IPS DF 6.9 (cell line): ENCODE measurements around the gene CYTH1.

Experiments used
- DNase-seq: peaks from one replicate; pipeline ENCODE4 v3.0.0-alpha.2; 2013; ENCODE audit warnings: low read depth, low spot score
- H3K27ac ChIP-seq: one replicate; pipeline ENCODE4 v1.5.1; 2013; ENCODE audit warnings: low read length, control low read depth
- H3K27me3 ChIP-seq: 2 replicates; pipeline ENCODE4 v1.6.1; 2013; ENCODE audit warnings: mild to moderate bottlenecking, low read length; ENCODE audit not compliant: control insufficient read depth, insufficient read depth
- H3K36me3 ChIP-seq: 2 replicates; pipeline ENCODE4 v1.6.1; 2013; ENCODE audit warnings: low read length; ENCODE audit not compliant: control insufficient read depth, insufficient read depth
- H3K4me1 ChIP-seq: 2 replicates; pipeline ENCODE4 v1.6.1; 2013; ENCODE audit warnings: low read length; ENCODE audit not compliant: control insufficient read depth, insufficient read depth
- H3K4me3 ChIP-seq: 2 replicates; pipeline ENCODE4 v1.5.1; 2013; ENCODE audit warnings: mild to moderate bottlenecking, low read length
- H3K9me3 ChIP-seq: 2 replicates; pipeline ENCODE4 v1.6.1; 2013; ENCODE audit warnings: low read length, inconsistent platforms; ENCODE audit not compliant: control insufficient read depth, insufficient read depth
- WGBS: extraction: QIAGEN DNeasy Blood & Tissue Kit; methylation state at CpG from one replicate; pipeline ENCODE4 v1.1.7; 2013; ENCODE audit warnings: mixed read lengths, missing lambda C conversion rate; ENCODE audit not compliant: insufficient read length, insufficient coverage; 5-methylcytosine and 5-hydroxymethylcytosine counted together

Gene CYTH1

DNA sequence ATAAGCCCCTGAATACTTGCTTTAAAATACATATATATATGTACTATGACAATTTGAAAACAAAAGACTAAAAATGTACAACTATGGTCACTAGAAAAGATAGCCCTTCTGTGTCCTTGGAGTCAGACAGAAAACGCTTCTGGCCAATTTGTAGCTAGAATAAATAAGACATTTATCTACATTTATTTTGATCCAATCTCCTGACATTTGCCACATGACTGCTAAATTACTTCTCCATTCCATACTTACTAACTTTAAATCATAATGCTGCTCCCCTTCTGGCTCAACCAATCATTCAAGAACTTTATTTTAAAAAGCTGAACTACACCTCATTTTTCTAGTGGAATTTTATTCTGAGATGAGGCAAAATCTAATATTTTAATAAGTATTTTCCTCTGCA is 65.8 kb downstream of the CYTH1 start:
- Histone ChIP-seq H3K27me3 (no peaks in the 10 kb centered on the region), H3K4me1 (peaks cover 8% of the 10 kb centered on the region), H3K36me3 (no peaks in the 10 kb centered on the region), H3K4me3 (no peak overlapping the region), H3K27ac (no peak overlapping the region), H3K9me3 (no peaks in the 10 kb centered on the region)
- no CpG with 5 or more reads among the region's 1 CpG for WGBS
- no peak for DNase-seq

- H3K4me1 ChIP-seq: peaks cover 8% of the 10 kb centered on the region
- DNase-seq: no peak
- H3K27me3 ChIP-seq: no peaks in the 10 kb centered on the region
- H3K36me3 ChIP-seq: no peaks in the 10 kb centered on the region
- no peak overlapping the region for H3K27ac ChIP-seq
- H3K9me3 ChIP-seq: no peaks in the 10 kb centered on the region
- WGBS: no CpG with 5 or more reads among the region's 1 CpG
- H3K4me3 ChIP-seq: no peak overlapping the region
These were observed 66.2 kb downstream of the CYTH1 start for GRCh38 chr17:78715876-78716275.

DNA sequence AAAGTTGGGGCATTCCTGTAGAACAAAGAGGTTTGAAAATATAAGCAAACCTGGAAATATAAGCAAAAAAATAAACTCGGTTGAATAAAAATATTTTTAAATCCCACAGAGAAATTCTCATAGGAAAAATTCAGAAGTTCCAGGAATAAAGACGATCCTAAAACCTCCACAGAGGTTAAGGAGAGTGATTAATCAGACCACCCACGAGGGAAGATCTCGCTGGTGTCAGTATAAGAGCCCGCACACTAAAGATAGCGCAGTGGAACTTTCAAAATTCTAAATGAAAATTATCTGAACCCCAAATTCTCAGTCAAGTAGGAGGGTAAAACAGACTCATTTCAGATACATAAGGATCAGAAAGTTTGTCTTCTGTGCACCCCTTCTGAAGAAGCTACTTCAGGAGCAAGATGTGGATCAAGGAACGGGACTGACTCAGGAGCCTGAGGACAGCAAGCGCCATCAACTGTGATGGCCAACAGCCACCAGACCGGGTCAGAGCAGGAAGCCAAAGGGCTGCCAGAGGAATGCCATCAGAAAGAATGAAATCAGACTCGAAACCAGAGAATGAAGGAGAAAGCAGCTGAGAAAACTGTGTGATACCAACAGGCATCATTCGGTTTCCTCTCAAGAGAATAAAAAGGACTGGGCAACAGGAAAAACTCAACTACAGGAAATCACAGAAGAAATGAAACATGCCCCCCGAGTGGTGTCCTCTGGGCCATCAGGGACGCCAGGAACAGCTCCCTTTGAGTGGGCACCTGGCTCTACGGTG is 66.9 kb downstream of the CYTH1 start:
- no peak for DNase-seq
- Histone ChIP-seq H3K36me3 (no peaks in the 10 kb centered on the region), H3K9me3 (no peaks in the 10 kb centered on the region), H3K4me1 (peaks cover 8% of the 10 kb centered on the region), H3K27me3 (no peaks in the 10 kb centered on the region), H3K27ac (no peak overlapping the region), H3K4me3 (no peak overlapping the region)
- no CpG with 5 or more reads among the region's 14 CpGs for WGBS

- no peaks in the 10 kb centered on the region for H3K9me3 ChIP-seq
- no peak for DNase-seq
- H3K27me3 ChIP-seq: no peaks in the 10 kb centered on the region
- no peaks in the 10 kb centered on the region for H3K36me3 ChIP-seq
- H3K27ac ChIP-seq: no peak overlapping the region
- no CpG with 5 or more reads among the region's 4 CpGs for WGBS
- H3K4me1 ChIP-seq: peaks cover 8% of the 10 kb centered on the region
- no peak overlapping the region for H3K4me3 ChIP-seq
These were observed 67.5 kb downstream of the CYTH1 start for GRCh38 chr17:78714534-78714933.

GRCh38 chr17:78712043-78712442 is 70.0 kb downstream of the CYTH1 start:
- no peak for DNase-seq
- Histone ChIP-seq H3K36me3 (no peaks in the 10 kb centered on the region), H3K27me3 (no peaks in the 10 kb centered on the region), H3K27ac (no peak overlapping the region), H3K9me3 (no peaks in the 10 kb centered on the region), H3K4me3 (no peak overlapping the region), H3K4me1 (peaks cover 4% of the 10 kb centered on the region)
- no CpG with 5 or more reads among the region's 2 CpGs for WGBS

- Histone ChIP-seq H3K27me3 (no peaks in the 10 kb centered on the region), H3K9me3 (no peaks in the 10 kb centered on the region), H3K36me3 (no peaks in the 10 kb centered on the region), H3K27ac (no peak overlapping the region), H3K4me1 (no peaks in the 10 kb centered on the region), H3K4me3 (no peak overlapping the region)
- DNase-seq: no peak
- no CpG with 5 or more reads among the region's 4 CpGs for WGBS
These were observed 71.5 kb downstream of the CYTH1 start for GRCh38 chr17:78710607-78711006.

DNA sequence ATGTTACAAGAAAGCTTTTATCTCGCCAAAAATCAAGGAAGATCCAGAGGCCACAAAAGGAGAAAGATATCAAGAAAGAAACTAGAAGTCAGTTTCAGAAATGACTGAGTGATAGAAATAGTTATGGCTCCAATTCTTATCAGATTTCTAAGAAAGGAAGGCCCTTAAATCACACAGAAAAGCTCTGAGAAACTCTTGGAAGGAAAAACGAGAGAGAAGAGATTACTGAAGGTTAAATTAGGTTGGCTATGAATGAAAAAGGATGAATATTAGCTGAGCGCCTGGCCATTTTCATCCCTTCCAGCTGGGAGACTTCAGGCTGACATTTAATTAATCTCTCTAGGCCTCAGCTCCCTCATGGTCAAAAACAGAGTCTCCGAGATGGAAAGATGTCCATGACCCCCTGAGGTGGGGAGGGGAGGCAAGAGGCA is 72.3 kb downstream of the CYTH1 start:
- Histone ChIP-seq H3K36me3 (no peaks in the 10 kb centered on the region), H3K27me3 (no peaks in the 10 kb centered on the region), H3K4me1 (no peaks in the 10 kb centered on the region), H3K9me3 (no peaks in the 10 kb centered on the region), H3K27ac (no peak overlapping the region), H3K4me3 (no peak overlapping the region)
- DNase-seq: no peak
- WGBS: no CpG with 5 or more reads among the region's 4 CpGs

GRCh38 chr17:78709119-78709681 is 72.9 kb downstream of the CYTH1 start:
- Histone ChIP-seq H3K27ac (no peak overlapping the region), H3K27me3 (no peaks in the 10 kb centered on the region), H3K4me1 (no peaks in the 10 kb centered on the region), H3K36me3 (no peaks in the 10 kb centered on the region), H3K4me3 (no peak overlapping the region), H3K9me3 (no peaks in the 10 kb centered on the region)
- no CpG with 5 or more reads among the region's 10 CpGs for WGBS
- DNase-seq: no peak

DNA sequence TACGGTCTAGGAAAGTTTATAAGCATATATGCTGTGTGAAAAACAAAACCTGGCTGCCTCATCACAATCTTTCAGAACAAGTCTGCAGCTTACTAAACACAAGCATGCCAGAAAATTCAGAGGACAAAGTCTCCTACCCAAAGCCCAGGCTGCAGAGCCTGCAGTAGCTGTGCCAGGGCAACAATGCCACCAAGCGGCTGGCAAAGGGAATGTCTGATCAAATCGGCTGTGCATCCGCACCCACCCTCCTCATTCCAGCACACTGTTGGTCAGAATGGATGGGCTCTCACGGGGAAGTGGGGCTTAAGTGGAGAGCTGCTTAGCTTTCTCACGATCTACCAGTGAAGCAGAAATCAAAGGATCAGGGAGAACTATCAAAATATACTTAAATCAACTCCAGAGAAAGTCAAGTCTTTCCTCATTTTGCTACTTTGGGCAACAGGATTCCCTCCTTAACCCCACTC is 73.5 kb downstream of the CYTH1 start:
- Histone ChIP-seq H3K36me3 (no peaks in the 10 kb centered on the region), H3K4me1 (no peaks in the 10 kb centered on the region), H3K27ac (no peak overlapping the region), H3K9me3 (no peaks in the 10 kb centered on the region), H3K27me3 (no peaks in the 10 kb centered on the region), H3K4me3 (no peak overlapping the region)
- DNase-seq: peak; percentile 67
- WGBS: no CpG with 5 or more reads among the region's 6 CpGs

DNA sequence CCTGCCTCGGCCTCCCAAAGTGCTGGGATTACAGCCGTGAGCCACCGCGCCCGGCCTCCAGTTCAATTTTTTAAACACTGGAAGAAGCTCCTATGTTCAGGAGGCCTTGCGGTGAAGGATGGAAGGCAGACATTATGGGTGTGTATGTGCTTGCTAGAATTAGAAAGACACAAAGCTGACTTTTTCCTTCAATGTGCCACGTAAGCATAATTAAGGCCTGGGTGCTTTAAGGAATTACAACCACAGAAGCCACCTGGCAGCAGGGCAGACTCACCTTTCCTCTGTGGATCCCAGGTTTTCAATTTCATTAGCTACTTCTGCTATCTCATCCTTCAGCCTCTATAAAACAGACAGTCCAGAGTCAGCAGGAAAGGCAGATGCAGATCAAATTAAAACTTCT is 74.2 kb downstream of the CYTH1 start:
- Histone ChIP-seq H3K27me3 (no peaks in the 10 kb centered on the region), H3K4me3 (no peak overlapping the region), H3K9me3 (no peaks in the 10 kb centered on the region), H3K4me1 (no peaks in the 10 kb centered on the region), H3K36me3 (no peaks in the 10 kb centered on the region), H3K27ac (no peak overlapping the region)
- WGBS: no CpG with 5 or more reads among the region's 7 CpGs
- DNase-seq: no peak

- Histone ChIP-seq H3K4me1 (no peaks in the 10 kb centered on the region), H3K27ac (no peak overlapping the region)
- WGBS: no CpG with 5 or more reads among the region's 7 CpGs
These were observed 75.1 kb downstream of the CYTH1 start for GRCh38 chr17:78707016-78707415.

More at GRCh38 chr17:78707016-78707415, 75.1 kb downstream of the CYTH1 start:
- Histone ChIP-seq H3K27me3 (no peaks in the 10 kb centered on the region), H3K36me3 (no peaks in the 10 kb centered on the region), H3K4me3 (no peak overlapping the region), H3K9me3 (no peaks in the 10 kb centered on the region)
- no peak for DNase-seq
